HepG2 (cell line): ENCODE data around the gene TSHZ2. TPM values are rescaled to one million over a fixed set of nuclear protein-coding genes. Genes with fewer than 3 reads are reported as not detected.

Source experiments
- ATAC-seq: fragments of 200-7000 bp; cut with Tn5 transposase; 3 replicates; pipeline ENCODE4 v1.9.1; 2020; ENCODE audit warnings: mild to moderate bottlenecking, moderate library complexity
- BruUV-seq: library from RNA; stranded (reverse); fragments of 400-500 nt; replicated peaks from 2 replicates; lab custom pipeline; 2021; lab: Mats Ljungman, UMichigan
- CTCF ChIA-PET: fragments of 300-600 bp; formaldehyde crosslinking; extraction: SDS; loops from one replicate; lab custom pipeline; 2021; ENCODE audit warnings: low total read pairs, inconsistent platforms, low intra/inter-chr PET ratio; lab: Yijun Ruan, JAX
- POLR2A ChIA-PET: fragments of 350-600 bp; sonication (Branson Sonifier 250); formaldehyde crosslinking; loops from one replicate; lab custom pipeline; 2020; ENCODE audit warnings: antibody characterized with exemption, inconsistent platforms; lab: Yijun Ruan, JAX
- DNase-seq: peaks from one replicate; pipeline ENCODE4 v3.0.0-alpha.2; 2015; ENCODE audit warnings: low spot score
- FAIRE-seq: peaks from 3 replicates; lab custom pipeline; 2011; peaks lifted over from hg19 to GRCh38; lab: Jason Lieb, UNC
- H2AFZ ChIP-seq: one replicate; pipeline ENCODE4 v1.6.1; 2011; ENCODE audit warnings: low read length, inconsistent platforms
- H3K27ac ChIP-seq: fragments of 300-600 bp; 3 replicates; pipeline ENCODE4 v1.8.0; 2011; ENCODE audit warnings: mixed run types, mild to moderate bottlenecking, mixed read lengths, low read length, inconsistent platforms; ENCODE audit not compliant: insufficient read depth; ENCODE audit errors: extremely low read length
- H3K27me3 ChIP-seq, 2 experiments: fragments of 200-600 bp in 1 of 2; 2 replicates in 1 of 2; 3 replicates in 1 of 2; pipeline versions ENCODE4 v1.6.0 to v1.8.0; 2011; ENCODE audit warnings: low read length in 2 of 2, mild to moderate bottlenecking in 2 of 2, moderate library complexity in 2 of 2, inconsistent platforms in 1 of 2; ENCODE audit not compliant: insufficient read depth in 2 of 2, control insufficient read depth in 1 of 2
- H3K36me3 ChIP-seq, 2 experiments: fragments of 200-600 bp in 1 of 2; replicated peaks in 1 of 2; 2 replicates in 1 of 2; 3 replicates in 1 of 2; pipeline versions ENCODE4 v1.5.1 to v1.8.0; 2011; ENCODE audit warnings: low read length in 2 of 2, inconsistent platforms in 1 of 2; ENCODE audit not compliant: insufficient read depth in 2 of 2, control insufficient read depth in 1 of 2
- H3K4me1 ChIP-seq: 2 replicates; pipeline ENCODE4 v1.5.1; 2012; ENCODE audit warnings: low read length, inconsistent platforms; ENCODE audit not compliant: insufficient read depth
- H3K4me2 ChIP-seq: 2 replicates; pipeline ENCODE4 v1.6.0; 2011; ENCODE audit warnings: low read depth, low read length, inconsistent platforms
- H3K4me3 ChIP-seq, 3 experiments: fragments of 200-600 bp in 1 of 3; sonication (generic), shearing (Covaris generic) in 1 of 3; replicated peaks in 1 of 3; 2 replicates each; pipeline ENCODE4 v1.5.1; 2011 to 2016; ENCODE audit warnings: low read length in 3 of 3, inconsistent platforms in 2 of 3, low read depth in 2 of 3, mild to moderate bottlenecking in 2 of 3, control low read depth in 1 of 3, mixed read lengths in 1 of 3; ENCODE audit not compliant: insufficient read depth in 1 of 3
- H3K79me2 ChIP-seq: one replicate; pipeline ENCODE4 v1.6.1; 2011; ENCODE audit warnings: low read length, inconsistent platforms; ENCODE audit not compliant: insufficient read depth
- H3K9ac ChIP-seq: 2 replicates; pipeline ENCODE4 v1.6.0; 2011; ENCODE audit warnings: mild to moderate bottlenecking, low read depth, low read length, inconsistent platforms; ENCODE audit not compliant: insufficient read depth
- H3K9me3 ChIP-seq: 2 replicates; pipeline ENCODE4 v1.5.1; 2012; ENCODE audit warnings: mild to moderate bottlenecking, low read length
- H4K20me1 ChIP-seq: 2 replicates; pipeline ENCODE4 v1.6.0; 2011; ENCODE audit warnings: inconsistent platforms, mild to moderate bottlenecking, low read length, moderate library complexity; ENCODE audit not compliant: insufficient read depth
- ELF3 ChIP-seq: IDR thresholded peaks from 2 replicates; pipeline ENCODE4 v1.6.1; 2016; ENCODE audit warnings: missing genetic modification reagents, missing compliant biosample characterization
- FOXC1 ChIP-seq: sonication (generic); formaldehyde crosslinking; IDR thresholded peaks from 2 replicates; pipeline ENCODE4 v1.8.0; 2022; ENCODE audit warnings: mild to moderate bottlenecking, missing genetic modification reagents, borderline replicate concordance
- FOXP4 ChIP-seq: sonication (generic); formaldehyde crosslinking; IDR thresholded peaks from 2 replicates; pipeline ENCODE4 v1.4.0; 2020; ENCODE audit warnings: missing genetic modification reagents
- GABPB1 ChIP-seq: IDR thresholded peaks from 2 replicates; pipeline ENCODE4 v1.6.1; 2016; ENCODE audit warnings: mild to moderate bottlenecking, missing genetic modification reagents, moderate library complexity, missing compliant biosample characterization
- KDM5A ChIP-seq: fragments of 200-600 bp; sonication (generic); IDR thresholded peaks from 2 replicates; pipeline ENCODE4 v1.7.0; 2018; ENCODE audit warnings: antibody characterized with exemption, mild to moderate bottlenecking, low read length, borderline replicate concordance
- NFIC ChIP-seq: IDR thresholded peaks from 2 replicates; pipeline ENCODE4 v1.6.1; 2012; ENCODE audit warnings: mild to moderate bottlenecking, low read length, inconsistent platforms
- RORA ChIP-seq: sonication (generic); formaldehyde crosslinking; IDR thresholded peaks from 2 replicates; pipeline ENCODE4 v1.5.0; 2020; ENCODE audit warnings: mild to moderate bottlenecking, missing genetic modification reagents, moderate library complexity
- ZKSCAN1 ChIP-seq: fragments of 150-350 bp; IDR thresholded peaks from 2 replicates; pipeline ENCODE4 v1.6.1; 2014; ENCODE audit warnings: low read length
- ZKSCAN5 ChIP-seq: sonication (generic); formaldehyde crosslinking; IDR thresholded peaks from 2 replicates; pipeline ENCODE4 v1.5.1; 2020; ENCODE audit warnings: mild to moderate bottlenecking, missing genetic modification reagents
- WGBS: methylation state at CpG from one replicate; pipeline ENCODE4 v1.1.6; 2017; ENCODE audit warnings: low lambda C conversion rate; 5-methylcytosine and 5-hydroxymethylcytosine counted together
- in situ Hi-C: cut with HindIII; loops from 2 replicates; pipeline ENCODE4 v1.10.0; 2017; ENCODE audit warnings: low pct_unique_long_range_greater_than_20kb; ENCODE audit not compliant: extremely low pct_ligation_motif_present
- intact Hi-C: fragments of 100-400 bp; cut with micrococcal nuclease; formaldehyde crosslinking; loops from one replicate; pipeline ENCODE4 v1.10.0; 2022; ENCODE audit not compliant: unreplicated experiment
- polyA plus RNA-seq, 8 experiments: library from polyadenylated mRNA; depleted of rRNA in 3 of 8; stranded (reverse) in 7 of 8; unstranded in 1 of 8; fragments of >200 nt; fragmentation: Illumina TruSeq in 4 of 8; extraction: Trizol in 4 of 8; gene quantifications; 2 replicates each; pipeline versions ENCODE4 v1.2.1 to v1.2.3, GENCODE V29; 2011 to 2016; ENCODE audit warnings: low read depth in 4 of 8, missing spikeins in 1 of 8, mixed read lengths in 1 of 8; ENCODE audit not compliant: insufficient read depth in 1 of 8
- total RNA-seq, 5 experiments: library from RNA; depleted of rRNA; stranded (reverse); fragments of >200 nt; fragmentation: Illumina TruSeq; extraction: Trizol; gene quantifications; 2 replicates each; pipeline ENCODE4 v1.2.3, GENCODE V29; 2016; ENCODE audit warnings: low read depth in 1 of 5

TSHZ2 gene
- total and polyA plus RNA-seq, 2 of the 13 experiments (the other 11 are each of a cell fraction or from before 2014, with no cell fraction given), result 0.01 TPM; not detected in 1

DNA sequence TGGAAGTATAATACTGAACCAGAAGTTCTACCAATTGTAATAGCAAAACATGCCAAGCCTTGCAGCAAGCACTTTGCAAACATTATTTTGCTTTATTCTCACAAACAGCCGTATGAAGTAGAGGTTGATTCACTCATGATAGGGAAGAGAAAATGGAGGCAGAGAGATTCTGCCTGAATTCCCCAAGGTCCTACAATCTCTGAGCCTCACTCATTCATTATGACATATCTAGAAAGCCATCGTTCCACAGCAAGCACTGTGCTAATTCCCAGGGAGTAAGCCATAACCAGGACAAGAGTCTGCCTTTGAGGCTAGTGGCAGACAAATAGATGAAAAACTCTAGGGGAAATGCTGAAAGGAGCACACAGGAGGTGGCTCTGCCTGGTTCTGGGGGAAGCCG lies 288.0 kb downstream of the TSHZ2 start:
- in situ Hi-C loops, result no loop called here
- Histone ChIP-seq H3K4me2 (no peak overlapping the region), H3K79me2 (no peaks in the 10 kb centered on the region), H3K9ac (no peak overlapping the region), H3K27me3 (peaks cover 0 to 6% of the 10 kb centered on the region in 2 experiments; a peak in 1 of 5 replicates), H4K20me1 (no peaks in the 10 kb centered on the region), H2AFZ (no peak overlapping the region), H3K36me3 (no peaks in the 10 kb centered on the region), H3K9me3 (no peaks in the 10 kb centered on the region), H3K4me3 (no peak overlapping the region), H3K27ac (no peak overlapping the region), H3K4me1 (no peaks in the 10 kb centered on the region)
- ChIA-PET POLR2A (no interaction called here), CTCF (no interaction called here)
- no TSS peak for BruUV-seq
- ATAC-seq (no peak), DNase-seq (no peak), FAIRE-seq (no peak)
- TF ChIP-seq NFIC (no peak), GABPB1 (CRISPR knock-in tag) (no peak), FOXC1 (CRISPR knock-in tag) (no peak), ZKSCAN5 (CRISPR knock-in tag) (no peak), FOXP4 (no peak), KDM5A (no peak), ELF3 (CRISPR knock-in tag) (no peak)
- intact Hi-C loops, result no loop called here
- WGBS, result 44% methylated on average over 3 of the region's 3 CpGs

DNA sequence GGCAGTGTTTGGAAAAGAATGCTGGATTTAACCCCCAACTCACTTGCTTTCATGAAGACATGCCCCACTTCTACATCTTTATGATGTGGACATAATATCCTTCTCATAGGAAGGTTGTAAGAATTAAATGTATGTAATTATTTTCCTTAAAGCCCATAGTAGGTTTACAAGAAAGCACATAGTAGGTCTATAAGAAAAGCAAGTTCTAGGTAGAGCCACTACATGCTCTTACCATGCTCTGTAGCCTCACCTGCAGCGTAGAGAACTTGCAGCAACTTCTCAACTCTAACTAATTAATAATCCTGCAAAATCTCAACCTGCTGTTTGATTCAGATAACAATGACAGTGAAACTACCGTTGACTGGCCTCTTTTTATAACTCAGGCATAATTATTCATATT lies 288.4 kb downstream of the TSHZ2 start:
- Histone ChIP-seq H3K27me3 (peaks cover 0 to 6% of the 10 kb centered on the region in 2 experiments; a peak in 1 of 5 replicates), H3K79me2 (no peaks in the 10 kb centered on the region), H3K4me3 (no peak overlapping the region), H3K4me2 (no peak overlapping the region), H3K9me3 (no peaks in the 10 kb centered on the region), H3K4me1 (no peaks in the 10 kb centered on the region), H4K20me1 (no peaks in the 10 kb centered on the region), H3K9ac (no peak overlapping the region), H3K36me3 (no peaks in the 10 kb centered on the region), H2AFZ (no peak overlapping the region), H3K27ac (no peak overlapping the region)
- no TSS peak for BruUV-seq
- ATAC-seq, result no peak
- 41% methylated on average over 2 of the region's 2 CpGs for WGBS
- in situ Hi-C loops, result no loop called here
- intact Hi-C loops, result no loop called here
- CTCF ChIA-PET, result no interaction called here
- FAIRE-seq, result no peak
- POLR2A ChIA-PET, result no interaction called here
- TF ChIP-seq RORA (no peak), ZKSCAN1 (peak; percentile 95)
- no peak for DNase-seq
